Naive B cell (primary cell): Measurements from ENCODE around the gene PLAAT3. TPM values are rescaled to one million over a fixed set of nuclear protein-coding genes. Genes with fewer than 3 reads are reported as not detected.
A peak's percentile ranks its signal among the peaks of the same experiment; 100 is the strongest.
"Not testable (repeated sequence)": the region's sequence is repeated elsewhere in the genome, so short reads cannot be mapped to it uniquely, and the experiment has no call there.

ENCODE experiments used
- ATAC-seq, 2 donors: fragments of 150-1000 bp; cut with Tn5 transposase; 2 replicates each; pipeline ENCODE4 v1.10.0; 2021; ENCODE audit warnings: low read depth in 2 of 2, mild to moderate bottlenecking in 2 of 2, moderate library complexity in 2 of 2
- DNase-seq: peaks from one replicate; pipeline ENCODE4 v3.0.0; 2022
- H3K27ac Mint-ChIP-seq, 6 donors: one replicate each; pipeline ENCODE4 v1.8.0; 2020 to 2022; ENCODE audit warnings: mild to moderate bottlenecking in 6 of 6, mixed read lengths in 6 of 6, moderate library complexity in 5 of 6, inconsistent platforms in 2 of 6
- H3K27me3 Mint-ChIP-seq, 3 donors: one replicate each; pipeline ENCODE4 v1.8.0; 2021 to 2022; ENCODE audit warnings: mixed read lengths in 3 of 3, mild to moderate bottlenecking in 1 of 3
- H3K36me3 Mint-ChIP-seq, 2 donors: one replicate each; pipeline ENCODE4 v1.8.0; 2020 to 2022; ENCODE audit warnings: mixed read lengths in 2 of 2, inconsistent platforms in 1 of 2, mild to moderate bottlenecking in 1 of 2
- H3K4me1 Mint-ChIP-seq, 3 donors: one replicate each; pipeline ENCODE4 v1.8.0; 2020 to 2022; ENCODE audit warnings: mixed read lengths in 3 of 3, inconsistent platforms in 1 of 3, mild to moderate bottlenecking in 1 of 3, moderate library complexity in 1 of 3
- H3K4me3 Mint-ChIP-seq, 8 donors: one replicate each; pipeline ENCODE4 v1.8.0; 2020 to 2022; ENCODE audit warnings: mild to moderate bottlenecking in 8 of 8, mixed read lengths in 8 of 8, moderate library complexity in 8 of 8, inconsistent platforms in 2 of 8
- H3K9me3 Mint-ChIP-seq, 7 donors: one replicate each; pipeline ENCODE4 v1.8.0; 2020 to 2022; ENCODE audit warnings: mixed read lengths in 7 of 7, mild to moderate bottlenecking in 5 of 7, inconsistent platforms in 2 of 7, moderate library complexity in 1 of 7
- polyA plus RNA-seq, 6 donors: library from polyadenylated mRNA; unstranded; fragments of 300-500 nt; fragmentation: Illumina TruSeq; gene quantifications; one replicate each; pipeline ENCODE4 v1.2.3, GENCODE V29; 2021; ENCODE audit warnings: low read depth in 6 of 6

PLAAT3 gene
- polyA plus RNA-seq, 6 donors from 2014 or later = 0.21 to 0.40 (median 0.38) TPM; not detected in 3

- Mint-ChIP-seq H3K4me3 (no peak overlapping the region), H3K36me3 (no peaks in the 10 kb centered on the region), H3K4me1 (peaks cover 17 to 38% (median 21%) of the 10 kb centered on the region in 3 donors), H3K9me3 (no peaks in the 10 kb centered on the region), H3K27ac (peak overlapping the region in 1 of 6 donors; percentile 59), H3K27me3 (peaks cover 6 to 18% (median 17%) of the 10 kb centered on the region in 3 donors)
- DNase-seq = no peak
- ATAC-seq = no peak
These were observed 57.7 kb downstream of the PLAAT3 start for GRCh38 chr11:63556404-63557013.

- H3K27me3 Mint-ChIP-seq = peaks cover 3 to 12% (median 6%) of the 10 kb centered on the region in 3 donors
These were observed 59.4 kb downstream of the PLAAT3 start for GRCh38 chr11:63554877-63555223.

GRCh38 chr11:63553759-63554158 lies 60.5 kb downstream of the PLAAT3 start:
- no peaks in the 10 kb centered on the region for H3K9me3 Mint-ChIP-seq
- H3K27me3 Mint-ChIP-seq = peaks cover 0 to 9% (median 4%) of the 10 kb centered on the region in 3 donors
- H3K4me1 Mint-ChIP-seq = peaks cover 23 to 36% (median 26%) of the 10 kb centered on the region in 3 donors
- peak overlapping the region; percentile 78 to 97 (median 92) for H3K27ac Mint-ChIP-seq
- peak; percentile 80 to 85 for ATAC-seq
- no peak for DNase-seq
- H3K4me3 Mint-ChIP-seq = peak overlapping the region; percentile 2 to 90 (median 78)
- H3K36me3 Mint-ChIP-seq = no peaks in the 10 kb centered on the region

More at GRCh38 chr11:63554877-63555223, 59.4 kb downstream of the PLAAT3 start:
- H3K9me3 Mint-ChIP-seq = no peaks in the 10 kb centered on the region
- peaks cover 23 to 36% (median 26%) of the 10 kb centered on the region in 3 donors for H3K4me1 Mint-ChIP-seq
- H3K27ac Mint-ChIP-seq = peak overlapping the region in 2 of 6 donors; percentile 21 to 47
- H3K4me3 Mint-ChIP-seq = peak overlapping the region in 2 of 8 donors; percentile 0 to 9
- no peak for ATAC-seq
- no peaks in the 10 kb centered on the region for H3K36me3 Mint-ChIP-seq
- DNase-seq = no peak

- Mint-ChIP-seq H3K27me3 (peaks cover 0 to 9% (median 4%) of the 10 kb centered on the region in 3 donors), H3K4me1 (peaks cover 23 to 36% (median 26%) of the 10 kb centered on the region in 3 donors), H3K9me3 (no peaks in the 10 kb centered on the region), H3K4me3 (peak overlapping the region in 5 of 8 donors; percentile 13 to 78 (median 50)), H3K36me3 (no peaks in the 10 kb centered on the region), H3K27ac (peak overlapping the region in 4 of 6 donors; percentile 42 to 92 (median 87))
- DNase-seq (no peak), ATAC-seq (no peak)
These were observed 61.3 kb downstream of the PLAAT3 start for GRCh38 chr11:63552921-63553320.

GRCh38 chr11:63551889-63552266 lies 62.4 kb downstream of the PLAAT3 start:
- Mint-ChIP-seq H3K9me3 (no peaks in the 10 kb centered on the region), H3K27me3 (peaks cover 0 to 9% (median 4%) of the 10 kb centered on the region in 3 donors), H3K4me1 (peaks cover 23 to 36% (median 26%) of the 10 kb centered on the region in 3 donors), H3K27ac (no peak overlapping the region), H3K4me3 (peak overlapping the region in 2 of 8 donors; percentile 25 to 39), H3K36me3 (no peaks in the 10 kb centered on the region)
- DNase-seq (no peak), ATAC-seq (no peak)

GRCh38 chr11:63551091-63551888 lies 62.9 kb downstream of the PLAAT3 start:
- no peak for ATAC-seq
- Mint-ChIP-seq H3K27me3 (peaks cover 0 to 9% (median 4%) of the 10 kb centered on the region in 3 donors), H3K4me1 (peaks cover 23 to 38% (median 26%) of the 10 kb centered on the region in 3 donors), H3K36me3 (no peaks in the 10 kb centered on the region), H3K4me3 (peak overlapping the region; percentile 21 to 75 (median 58)), H3K27ac (peak overlapping the region in 2 of 6 donors; percentile 39 to 66), H3K9me3 (no peaks in the 10 kb centered on the region)
- DNase-seq = no peak

- H3K27ac Mint-ChIP-seq, ATAC-seq, H3K36me3 Mint-ChIP-seq, DNase-seq, H3K4me3 Mint-ChIP-seq, H3K9me3 Mint-ChIP-seq, H3K27me3 Mint-ChIP-seq: not testable (repeated sequence)
- peaks cover 23 to 38% (median 26%) of the 10 kb centered on the region in 3 donors for H3K4me1 Mint-ChIP-seq
These were observed 64.0 kb downstream of the PLAAT3 start for GRCh38 chr11:63550156-63550700.

GRCh38 chr11:63549411-63549810 lies 64.8 kb downstream of the PLAAT3 start:
- no peaks in the 10 kb centered on the region for H3K9me3 Mint-ChIP-seq
- no peak for ATAC-seq
- H3K4me1 Mint-ChIP-seq = peaks cover 21 to 36% (median 23%) of the 10 kb centered on the region in 3 donors

GRCh38 chr11:63548178-63548577 lies 66.1 kb downstream of the PLAAT3 start:
- Mint-ChIP-seq H3K4me1 (peaks cover 23 to 36% (median 24%) of the 10 kb centered on the region in 3 donors), H3K27ac (peak overlapping the region in 1 of 6 donors; percentile 23), H3K27me3 (peaks cover 0 to 9% (median 4%) of the 10 kb centered on the region in 3 donors), H3K9me3 (no peaks in the 10 kb centered on the region), H3K4me3 (no peak overlapping the region), H3K36me3 (no peaks in the 10 kb centered on the region)
- DNase-seq (no peak), ATAC-seq (no peak)

More at GRCh38 chr11:63549411-63549810, 64.8 kb downstream of the PLAAT3 start:
- H3K27ac Mint-ChIP-seq = no peak overlapping the region
- no peak for DNase-seq
- peaks cover 0 to 9% (median 4%) of the 10 kb centered on the region in 3 donors for H3K27me3 Mint-ChIP-seq
- H3K36me3 Mint-ChIP-seq = no peaks in the 10 kb centered on the region
- no peak overlapping the region for H3K4me3 Mint-ChIP-seq

GRCh38 chr11:63547061-63547460 lies 67.2 kb downstream of the PLAAT3 start:
- Mint-ChIP-seq H3K36me3 (no peaks in the 10 kb centered on the region), H3K4me1 (peaks cover 16 to 29% (median 18%) of the 10 kb centered on the region in 3 donors), H3K27ac (peak overlapping the region in 1 of 6 donors; percentile 33), H3K9me3 (no peaks in the 10 kb centered on the region), H3K4me3 (no peak overlapping the region), H3K27me3 (peaks cover 0 to 9% (median 4%) of the 10 kb centered on the region in 3 donors)
- DNase-seq (no peak), ATAC-seq (no peak)

GRCh38 chr11:63543711-63544110 lies 70.5 kb downstream of the PLAAT3 start:
- H3K27me3 Mint-ChIP-seq = no peaks in the 10 kb centered on the region
- ATAC-seq (peak; percentile 78 to 82), DNase-seq (peak; percentile 24)
- no peaks in the 10 kb centered on the region for H3K36me3 Mint-ChIP-seq
- no peak overlapping the region for H3K4me3 Mint-ChIP-seq
- H3K9me3 Mint-ChIP-seq = no peaks in the 10 kb centered on the region
- peaks cover 11 to 28% (median 13%) of the 10 kb centered on the region in 3 donors for H3K4me1 Mint-ChIP-seq
- H3K27ac Mint-ChIP-seq = peak overlapping the region in 1 of 6 donors; percentile 27

GRCh38 chr11:63542506-63542905 lies 71.7 kb downstream of the PLAAT3 start:
- not testable (repeated sequence) for DNase-seq, H3K27ac Mint-ChIP-seq, H3K9me3 Mint-ChIP-seq, H3K27me3 Mint-ChIP-seq, H3K4me3 Mint-ChIP-seq, ATAC-seq, H3K36me3 Mint-ChIP-seq
- H3K4me1 Mint-ChIP-seq = peaks cover 17 to 37% (median 21%) of the 10 kb centered on the region in 3 donors
